Breast epithelium (tissue), 3 donors: ENCODE measurements around the gene BRAT1.

Experiments used
- CTCF ChIP-seq, 3 donors: fragments of 450-650 bp; IDR thresholded peaks; one replicate each; pipeline ENCODE4 v1.5.1; 2016 to 2017; ENCODE audit warnings: antibody characterized with exemption in 3 of 3, mild to moderate bottlenecking in 3 of 3, moderate library complexity in 3 of 3
- POLR2A ChIP-seq: fragments of 450-650 bp; IDR thresholded peaks from one replicate; pipeline ENCODE4 v1.6.1; 2016; ENCODE audit warnings: antibody characterized with exemption, mild to moderate bottlenecking, moderate library complexity

DNA sequence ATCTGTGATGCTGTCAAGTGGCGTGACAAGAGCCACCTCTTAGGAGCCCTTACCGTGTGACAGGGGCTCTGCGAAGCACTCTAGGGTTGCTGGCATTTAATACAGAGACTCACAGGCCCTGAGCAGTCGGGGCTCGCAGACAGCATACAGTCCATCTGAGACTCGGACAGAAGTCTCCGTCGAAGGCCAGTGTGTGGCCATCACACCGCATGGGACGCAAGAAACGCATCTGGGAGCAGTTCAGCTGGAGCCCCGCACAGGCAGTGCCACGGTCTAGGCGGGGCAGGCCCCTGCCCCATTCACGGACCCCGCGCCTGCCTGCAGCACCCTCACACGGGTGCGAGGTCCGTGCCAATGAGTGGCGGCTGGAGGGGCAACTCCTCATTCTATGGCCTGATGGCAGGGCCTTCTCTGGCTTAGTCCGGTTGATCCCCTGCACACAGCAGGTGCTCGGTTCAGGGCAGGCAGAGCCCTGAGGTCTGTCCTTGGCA is 37.1 kb upstream of the BRAT1 start:
- TF ChIP-seq POLR2A (no peak), CTCF (IDR thresholded peaks at IDR 0.05) (no peak)
